ENCODE measurements around the gene PDZD4.

PDZD4 gene

GRCh38 chrX:153769158-153769864, 61.0 kb downstream of the PDZD4 start:
- TF ChIP-seq TAF1 (IDR thresholded peaks at IDR 0.05; ENCODE audit: borderline replicate concordance, insufficient read depth, low read length) (no peak), REST (IDR thresholded peaks at IDR 0.05; ENCODE audit: insufficient read depth in 1 of 2, low read depth in 2 of 2, low read length in 2 of 2) (no peak), FOXP2 (optimal IDR thresholded peaks at IDR 0.05; ENCODE audit: borderline replicate concordance, extremely low read depth, extremely low read length, insufficient read depth) (no peak), SIN3A (IDR thresholded peaks at IDR 0.05; ENCODE audit: borderline replicate concordance, insufficient read depth, low read length) (no peak), POLR2AphosphoS5 (IDR thresholded peaks at IDR 0.05; ENCODE audit: low read depth, low read length) (no peak)

- no peak for TF ChIP-seq REST (IDR thresholded peaks at IDR 0.05; ENCODE audit: insufficient read depth in 1 of 2, low read depth in 2 of 2, low read length in 2 of 2)
- no peak for TF ChIP-seq FOXP2 (optimal IDR thresholded peaks at IDR 0.05; ENCODE audit: borderline replicate concordance, extremely low read depth, extremely low read length, insufficient read depth)
- TF ChIP-seq SIN3A (IDR thresholded peaks at IDR 0.05; ENCODE audit: borderline replicate concordance, insufficient read depth, low read length), result no peak
- TF ChIP-seq TAF1 (IDR thresholded peaks at IDR 0.05; ENCODE audit: borderline replicate concordance, insufficient read depth, low read length), result no peak
- no peak for TF ChIP-seq POLR2AphosphoS5 (IDR thresholded peaks at IDR 0.05; ENCODE audit: low read depth, low read length)
Observed at GRCh38 chrX:153768311-153769157, 61.8 kb downstream of the PDZD4 start.

- TF ChIP-seq POLR2AphosphoS5 (IDR thresholded peaks at IDR 0.05; ENCODE audit: low read depth, low read length), result no peak
Observed at GRCh38 chrX:153767674-153768055, 62.7 kb downstream of the PDZD4 start.

- TF ChIP-seq REST (IDR thresholded peaks at IDR 0.05; ENCODE audit: insufficient read depth in 1 of 2, low read depth in 2 of 2, low read length in 2 of 2) (no peak), TAF1 (IDR thresholded peaks at IDR 0.05; ENCODE audit: borderline replicate concordance, insufficient read depth, low read length) (no peak), SIN3A (IDR thresholded peaks at IDR 0.05; ENCODE audit: borderline replicate concordance, insufficient read depth, low read length) (no peak), FOXP2 (optimal IDR thresholded peaks at IDR 0.05; ENCODE audit: borderline replicate concordance, extremely low read depth, extremely low read length, insufficient read depth) (no peak), POLR2AphosphoS5 (IDR thresholded peaks at IDR 0.05; ENCODE audit: low read depth, low read length) (no peak)
Observed at GRCh38 chrX:153766871-153767673, 63.3 kb downstream of the PDZD4 start.

- no peak for TF ChIP-seq SIN3A (IDR thresholded peaks at IDR 0.05; ENCODE audit: borderline replicate concordance, insufficient read depth, low read length)
Observed at GRCh38 chrX:153766098-153766817, 64.1 kb downstream of the PDZD4 start.
